Right hindlimb (tissue), 1 donor: ENCODE results near the gene PLXNB3.

ENCODE experiments used
- DNase-seq: peaks from one replicate; pipeline ENCODE4 v3.0.0-alpha.2; 2018

The PLXNB3 gene

DNA sequence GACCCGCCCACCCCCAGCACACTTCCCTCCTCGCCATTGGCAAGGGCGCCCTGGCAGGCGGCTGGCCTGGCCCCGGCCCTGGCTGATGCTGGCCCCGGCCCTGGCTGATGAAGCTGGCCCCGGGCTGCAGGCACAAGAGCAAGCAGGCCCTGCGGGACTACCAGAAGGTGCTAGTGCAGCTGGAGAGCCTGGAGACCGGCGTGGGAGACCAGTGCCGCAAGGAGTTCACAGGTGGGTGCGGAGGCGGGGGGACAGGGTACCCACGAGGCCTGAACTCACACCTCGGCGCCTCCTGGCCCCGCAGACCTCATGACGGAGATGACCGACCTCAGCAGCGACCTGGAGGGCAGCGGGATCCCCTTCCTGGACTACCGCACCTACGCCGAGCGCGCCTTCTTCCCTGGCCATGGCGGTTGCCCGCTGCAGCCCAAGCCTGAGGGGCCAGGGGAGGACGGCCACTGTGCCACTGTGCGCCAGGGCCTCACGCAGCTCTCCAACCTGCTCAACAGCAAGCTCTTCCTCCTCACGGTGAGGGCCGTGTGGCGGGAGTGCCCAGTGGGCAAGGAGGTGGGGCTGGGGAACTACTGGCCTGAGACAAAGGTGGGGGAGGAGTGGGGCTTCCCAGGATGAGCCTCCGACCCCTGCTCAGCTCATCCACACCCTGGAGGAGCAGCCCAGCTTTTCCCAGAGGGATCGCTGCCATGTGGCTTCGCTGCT is 10.7 kb downstream of the PLXNB3 start:
- peak; percentile 11 for DNase-seq

DNA sequence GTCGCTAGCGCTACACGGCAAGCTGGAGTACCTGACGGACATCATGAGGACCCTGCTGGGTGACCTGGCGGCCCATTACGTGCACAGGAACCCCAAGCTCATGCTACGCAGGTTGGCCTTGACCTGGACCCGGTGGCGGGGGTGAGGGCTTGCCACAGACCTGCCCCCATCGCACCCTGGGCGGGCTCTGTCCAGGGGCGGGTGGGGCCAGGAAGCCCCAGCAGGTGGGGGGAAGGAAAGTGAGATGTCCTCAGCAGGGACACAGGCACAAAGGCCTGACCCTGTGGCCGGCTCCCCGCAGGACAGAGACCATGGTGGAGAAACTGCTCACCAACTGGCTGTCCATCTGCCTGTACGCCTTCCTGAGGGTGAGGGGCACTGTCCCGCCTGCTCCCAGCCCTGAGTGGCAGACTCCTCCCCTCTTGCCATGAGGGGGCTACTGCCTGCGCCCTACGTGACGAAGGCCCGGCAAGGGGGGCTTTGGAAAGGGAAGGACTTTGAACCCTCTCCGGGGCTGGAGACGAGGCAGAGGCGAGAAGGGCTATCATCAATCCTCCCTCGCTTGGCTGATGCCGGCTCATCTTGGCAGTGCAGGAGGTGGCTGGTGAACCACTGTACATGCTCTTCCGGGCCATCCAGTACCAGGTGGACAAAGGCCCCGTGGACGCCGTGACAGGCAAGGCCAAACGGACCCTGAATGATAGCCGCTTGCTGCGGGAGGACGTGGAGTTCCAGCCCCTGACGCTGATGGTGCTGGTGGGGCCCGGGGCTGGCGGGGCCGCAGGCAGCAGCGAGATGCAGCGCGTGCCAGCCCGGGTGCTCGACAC is 11.5 kb downstream of the PLXNB3 start:
- peak; percentile 10 for DNase-seq

DNA sequence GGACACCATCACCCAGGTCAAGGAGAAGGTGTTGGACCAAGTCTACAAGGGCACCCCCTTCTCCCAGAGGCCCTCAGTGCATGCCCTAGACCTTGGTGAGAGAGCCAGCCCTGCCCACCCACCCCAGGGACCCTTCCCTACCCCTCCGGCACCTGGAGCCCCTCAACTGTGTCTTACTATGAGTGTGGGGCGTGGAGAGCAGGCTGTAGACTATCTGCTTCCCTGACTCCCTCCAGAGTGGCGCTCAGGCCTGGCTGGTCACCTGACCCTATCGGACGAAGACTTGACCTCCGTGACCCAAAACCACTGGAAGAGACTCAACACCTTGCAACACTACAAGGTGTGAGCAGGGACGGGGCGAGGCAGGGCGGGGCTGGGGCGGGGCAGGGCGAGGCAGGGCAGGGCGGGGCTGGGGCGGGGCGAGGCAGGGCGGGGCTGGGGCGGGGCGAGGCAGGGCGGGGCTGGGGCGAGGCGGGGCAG is 12.1 kb downstream of the PLXNB3 start:
- peak; percentile 10 for DNase-seq

- no peak for DNase-seq
Measured at GRCh38 chrX:153776611-153777045, 12.6 kb downstream of the PLXNB3 start.

GRCh38 chrX:153777261-153778090 is 13.4 kb downstream of the PLXNB3 start:
- DNase-seq, result peak; percentile 20

DNA sequence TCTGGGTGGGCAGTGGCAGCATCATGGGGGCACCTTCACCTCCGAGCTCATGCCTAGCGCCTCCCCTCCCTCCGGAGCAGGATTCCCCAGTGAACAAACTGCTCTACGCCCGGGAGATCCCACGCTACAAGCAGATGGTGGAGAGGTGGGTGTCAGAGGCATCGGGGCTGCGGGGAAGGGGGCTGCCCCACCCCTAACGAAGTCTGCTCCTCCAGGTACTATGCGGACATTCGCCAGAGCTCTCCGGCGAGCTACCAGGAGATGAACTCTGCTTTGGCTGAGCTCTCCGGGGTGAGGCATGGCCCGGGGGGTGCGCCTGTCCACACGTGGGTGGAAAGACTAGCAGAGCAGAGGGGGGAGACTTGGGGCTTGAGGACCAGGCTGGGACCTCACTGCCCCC is 14.1 kb downstream of the PLXNB3 start:
- DNase-seq, result peak; percentile 17

DNA sequence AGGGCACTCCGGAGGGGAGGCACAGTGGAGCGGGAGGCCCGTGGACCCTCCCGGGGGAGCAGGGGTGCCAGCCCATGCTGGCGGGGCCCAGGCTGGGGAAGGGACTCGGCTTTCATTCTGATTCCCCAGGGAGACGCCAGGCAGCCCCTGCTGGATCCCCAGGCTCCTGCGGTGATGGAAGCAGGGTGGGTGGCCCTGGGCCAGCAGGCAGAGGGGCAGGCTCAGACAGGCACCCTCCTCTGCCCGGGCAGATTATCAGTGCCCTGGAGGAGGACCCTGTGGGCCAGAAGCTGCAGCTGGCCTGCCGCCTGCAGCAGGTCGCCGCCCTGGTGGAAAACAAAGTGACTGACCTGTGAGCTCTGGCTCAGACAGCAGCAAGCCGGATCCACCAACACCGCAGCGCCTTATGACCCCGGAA is 14.6 kb downstream of the PLXNB3 start:
- peak; percentile 16 for DNase-seq

GRCh38 chrX:153779891-153780677 is 16.0 kb downstream of the PLXNB3 start:
- peak; percentile 16 for DNase-seq

DNA sequence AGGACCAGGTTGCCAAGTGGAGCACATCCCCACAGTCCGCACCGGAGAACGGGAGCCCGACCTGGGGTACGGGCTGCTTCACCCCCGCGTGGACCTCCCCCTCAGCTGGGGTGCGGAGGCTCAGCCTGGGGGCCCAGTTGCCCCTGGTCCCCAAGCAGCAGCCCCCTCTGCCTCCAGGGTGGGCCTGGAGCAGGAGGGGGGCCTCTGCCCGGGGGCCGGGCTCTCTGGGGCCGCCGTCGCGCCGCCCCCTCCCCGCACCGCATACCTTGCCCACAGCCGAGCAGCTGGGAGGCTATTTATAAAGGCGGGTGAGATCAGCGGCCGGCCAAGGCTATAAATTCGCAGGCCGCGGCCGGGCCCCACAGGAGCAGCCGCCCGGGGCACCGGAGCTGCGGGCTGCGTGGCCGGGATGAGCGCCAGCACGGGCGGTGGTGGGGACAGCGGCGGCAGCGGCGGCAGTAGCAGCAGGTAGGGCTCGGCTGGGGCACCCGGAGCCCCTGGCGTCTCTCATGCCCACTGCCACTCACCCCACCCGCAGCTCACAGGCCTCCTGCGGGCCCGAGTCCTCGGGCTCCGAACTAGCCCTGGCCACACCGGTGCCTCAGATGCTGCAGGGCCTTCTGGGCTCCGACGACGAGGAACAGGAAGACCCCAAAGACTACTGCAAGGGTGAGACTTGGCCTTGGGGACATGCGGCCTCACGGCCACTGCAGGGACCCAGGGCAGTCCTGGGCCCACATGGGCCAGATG is 16.8 kb downstream of the PLXNB3 start, which contains the start of gene SRPK3:
TSS of gene SRPK3 (plus strand) at position 364 of the 750 bp plus-strand sequence. CDS start at position 410, 46 bp downstream.
- peak; percentile 67 for DNase-seq

DNA sequence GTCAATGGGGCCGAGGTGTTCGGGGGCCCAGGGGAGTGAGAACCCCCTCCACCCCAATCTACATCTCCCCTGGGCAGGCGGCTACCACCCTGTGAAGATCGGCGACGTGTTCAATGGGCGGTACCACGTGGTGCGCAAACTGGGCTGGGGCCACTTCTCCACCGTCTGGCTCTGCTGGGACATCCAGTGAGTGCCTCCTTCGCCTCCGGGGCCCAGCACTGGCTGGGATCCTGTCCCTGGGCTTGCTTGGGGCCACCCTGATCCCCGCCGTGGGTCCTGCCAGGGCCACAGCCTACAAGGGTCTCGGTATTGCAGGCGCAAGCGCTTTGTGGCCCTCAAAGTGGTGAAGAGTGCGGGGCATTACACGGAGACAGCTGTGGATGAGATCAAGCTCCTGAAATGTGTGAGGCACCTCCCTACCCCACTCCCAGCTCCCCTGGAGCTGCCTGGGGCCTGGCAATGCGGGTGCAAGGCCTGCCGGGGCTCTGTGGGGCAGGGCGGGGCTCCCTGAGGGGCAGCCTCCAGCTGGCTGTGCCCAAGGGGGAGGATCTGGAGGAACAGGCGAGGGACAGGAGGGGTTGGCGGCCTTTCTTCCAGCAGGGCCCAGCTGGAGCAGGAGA is 17.5 kb downstream of the PLXNB3 start:
- DNase-seq, result peak; percentile 52

GRCh38 chrX:153782313-153782712 is 18.3 kb downstream of the PLXNB3 start:
- DNase-seq, result no peak

DNA sequence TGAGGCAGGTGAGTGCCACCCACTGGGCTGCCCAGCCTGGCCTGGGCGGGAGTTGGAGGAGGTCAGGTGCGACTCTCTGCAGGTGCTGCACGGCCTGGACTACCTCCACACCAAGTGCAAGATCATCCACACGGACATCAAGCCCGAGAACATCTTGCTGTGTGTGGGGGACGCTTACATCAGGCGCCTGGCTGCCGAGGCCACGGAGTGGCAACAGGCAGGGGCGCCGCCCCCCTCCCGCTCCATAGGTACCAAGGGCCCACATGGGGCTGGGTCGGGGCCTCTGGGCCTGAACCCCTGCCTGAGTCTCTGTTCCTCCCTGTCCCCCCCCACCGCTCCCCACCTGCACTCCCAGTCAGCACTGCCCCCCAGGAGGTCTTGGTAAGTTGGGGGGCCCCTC is 18.8 kb downstream of the PLXNB3 start:
- DNase-seq, result no peak

DNA sequence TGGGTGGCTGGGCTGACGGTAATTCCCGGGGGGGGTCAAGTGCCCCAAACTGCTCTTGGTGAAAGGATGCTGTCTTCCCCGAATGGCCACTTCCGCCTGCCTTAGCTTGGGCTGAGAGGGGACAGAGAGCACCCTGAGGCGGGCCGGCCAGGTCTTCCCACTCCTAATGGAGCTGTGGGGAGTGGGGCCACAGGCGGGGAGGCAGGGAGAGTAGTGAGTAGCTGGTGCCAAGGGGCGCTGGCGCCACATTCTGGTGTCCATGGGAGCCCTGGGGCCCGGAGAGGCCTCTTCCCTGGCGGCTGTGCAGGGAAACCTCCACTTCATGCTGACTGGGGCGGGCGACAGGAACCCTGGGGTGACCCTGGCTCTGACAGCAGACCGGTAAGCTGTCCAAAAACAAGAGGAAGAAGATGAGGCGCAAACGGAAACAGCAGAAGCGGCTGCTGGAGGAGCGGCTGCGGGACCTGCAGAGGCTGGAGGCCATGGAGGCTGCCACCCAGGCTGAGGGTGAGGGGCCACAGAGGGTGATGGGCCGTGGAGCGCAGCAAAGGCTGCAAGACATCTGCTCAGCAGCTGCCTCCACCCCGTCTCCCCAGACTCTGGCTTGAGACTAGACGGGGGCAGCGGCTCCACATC is 19.4 kb downstream of the PLXNB3 start:
- DNase-seq, result no peak

- DNase-seq, result no peak
Measured at GRCh38 chrX:153784325-153784967, 20.4 kb downstream of the PLXNB3 start.

GRCh38 chrX:153786669-153787068 is 22.6 kb downstream of the PLXNB3 start:
- no peak for DNase-seq

DNA sequence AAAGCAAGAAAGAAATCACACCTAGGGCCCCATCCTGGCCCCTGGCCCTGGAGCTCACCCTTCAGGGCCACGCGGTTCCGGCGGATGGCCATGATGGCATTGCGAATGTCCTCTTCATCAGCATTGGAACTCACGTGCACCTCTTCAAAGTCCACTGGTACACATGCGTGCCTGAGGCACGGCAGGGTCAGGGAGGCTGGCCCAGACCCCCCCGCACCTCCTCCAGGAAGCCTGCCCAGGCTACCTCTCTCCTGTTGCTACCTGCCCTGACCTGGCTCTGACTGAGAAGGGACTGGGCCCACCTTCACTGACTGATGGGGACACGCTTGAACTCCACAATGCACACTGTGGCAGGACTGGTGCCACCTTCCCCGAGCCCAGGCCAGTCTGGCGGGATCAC is 25.6 kb downstream of the PLXNB3 start:
- DNase-seq, result no peak

DNA sequence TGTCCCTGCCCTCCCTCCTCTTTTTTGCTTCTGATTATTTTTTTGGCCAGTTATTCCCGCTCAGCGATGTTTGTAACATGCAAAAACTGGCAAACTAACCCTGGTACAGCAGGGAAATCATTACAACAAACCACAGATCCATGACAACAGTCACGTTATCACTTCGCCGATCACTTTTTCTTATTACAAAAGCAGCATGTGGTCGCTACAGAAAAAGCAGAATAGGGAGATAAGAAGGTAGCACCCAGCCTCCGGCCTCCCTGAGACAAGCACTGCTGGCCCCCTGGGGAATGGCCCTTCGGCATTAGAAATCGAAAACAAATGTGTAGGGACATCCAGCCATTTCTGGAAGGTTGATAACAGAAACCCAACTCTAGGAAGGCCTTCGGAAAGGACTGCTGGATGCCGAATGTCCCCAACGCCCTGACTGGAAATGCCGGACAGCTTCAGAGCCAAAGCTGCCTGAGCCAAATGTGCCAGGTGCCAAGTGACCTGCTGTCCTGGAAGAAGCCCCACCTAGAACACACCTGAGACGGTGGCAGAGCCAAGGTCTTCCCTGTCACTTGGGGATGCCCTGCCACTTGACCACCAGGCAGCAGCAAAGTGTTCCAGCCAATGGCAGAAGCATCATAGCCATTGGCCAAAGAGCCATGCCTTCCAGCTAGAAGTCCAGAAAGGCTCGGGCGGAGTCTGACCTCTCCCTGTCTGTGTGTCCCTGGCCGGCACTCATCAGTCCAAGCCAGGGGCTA is 27.2 kb downstream of the PLXNB3 start:
- no peak for DNase-seq

DNA sequence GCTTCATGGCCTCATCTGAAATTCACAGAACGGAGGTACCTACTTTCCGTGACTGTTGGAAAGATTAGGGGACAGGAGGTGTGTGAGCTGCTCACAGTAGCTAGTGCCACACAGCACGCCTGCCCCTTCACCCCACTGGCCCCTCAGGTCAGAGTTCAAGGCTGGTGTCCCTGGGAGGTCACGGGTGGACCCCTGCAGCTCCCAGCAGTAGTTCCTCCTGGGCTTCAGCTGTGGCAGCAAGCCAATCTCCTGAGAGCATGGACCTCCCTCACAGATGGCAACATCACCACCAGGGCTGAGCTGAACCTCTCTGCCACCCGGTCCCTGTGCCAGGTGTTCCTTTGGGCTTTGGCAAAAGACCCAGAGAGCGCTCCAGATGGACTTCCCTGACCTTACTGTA is 28.3 kb downstream of the PLXNB3 start:
- DNase-seq, result no peak

DNA sequence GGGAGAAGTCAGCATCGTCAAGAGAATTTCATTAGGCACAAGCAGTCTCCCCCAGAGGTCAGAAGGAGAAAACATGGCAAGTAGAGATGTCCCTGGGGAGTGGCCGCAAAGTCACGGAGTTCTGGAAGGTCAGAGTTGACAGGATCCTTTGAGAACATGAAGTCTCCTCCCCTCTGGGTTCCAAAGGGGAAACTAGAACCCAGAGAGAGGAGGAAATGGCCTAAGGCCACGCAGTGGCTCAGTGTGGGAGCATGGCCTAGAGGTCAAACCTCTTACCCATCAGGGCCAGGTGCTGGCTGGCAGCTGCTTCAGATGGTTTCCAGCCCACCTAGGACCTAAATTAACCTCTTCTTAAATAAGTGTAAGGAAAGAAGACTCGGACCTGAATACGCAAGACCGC is 29.2 kb downstream of the PLXNB3 start:
- no peak for DNase-seq
